Measurements from ENCODE around the gene FARP1. TPM values are rescaled to one million over a fixed set of nuclear protein-coding genes. Genes with fewer than 3 reads are reported as not detected.
"Not testable (repeated sequence)": the region's sequence is repeated elsewhere in the genome, so short reads cannot be mapped to it uniquely, and the experiment has no call there.

Gene FARP1
- total RNA-seq, 3 donors from 2014 or later, result 0.45 to 0.86 (median 0.63) TPM

DNA sequence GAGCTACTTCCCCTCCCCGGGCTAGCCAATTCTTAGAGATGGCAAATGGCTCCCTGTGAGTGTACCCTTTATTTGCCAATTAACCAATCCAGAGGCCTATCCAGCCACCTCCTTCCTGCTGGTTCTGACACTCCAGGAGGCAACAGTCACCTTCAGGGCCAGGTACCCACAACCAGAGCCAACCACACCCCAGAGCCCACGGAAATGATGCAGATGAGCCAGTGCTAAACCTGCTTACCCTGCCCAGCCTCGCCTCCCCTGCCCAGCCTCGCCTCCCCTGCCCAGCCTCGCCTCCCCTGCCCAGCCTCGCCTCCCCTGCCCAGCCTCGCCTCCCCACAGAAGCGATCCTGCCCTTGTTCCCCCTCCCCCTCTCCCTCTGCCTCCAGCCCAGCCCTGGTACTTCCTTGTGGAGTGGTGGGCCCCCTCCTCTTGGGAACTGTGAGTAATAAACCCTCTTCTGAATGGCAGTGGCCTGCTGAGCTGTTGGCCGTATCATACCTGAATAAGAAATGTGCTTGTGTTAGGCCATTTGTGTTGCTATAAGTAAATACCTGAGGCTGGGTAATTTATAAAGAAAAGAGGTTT, 207.9 kb downstream of the FARP1 start:
- no peaks in the 10 kb centered on the region for H3K9me3 Mint-ChIP-seq
- ATAC-seq, result no peak
- H3K36me3 Mint-ChIP-seq (ENCODE audit: insufficient read depth), result no peaks in the 10 kb centered on the region
- no peaks in the 10 kb centered on the region for H3K4me1 Mint-ChIP-seq (ENCODE audit: low read depth)
- H3K27me3 Mint-ChIP-seq (ENCODE audit: low read depth), result peaks cover 1% of the 10 kb centered on the region
- no peak for DNase-seq
- no peak overlapping the region for H3K4me3 Mint-ChIP-seq

DNA sequence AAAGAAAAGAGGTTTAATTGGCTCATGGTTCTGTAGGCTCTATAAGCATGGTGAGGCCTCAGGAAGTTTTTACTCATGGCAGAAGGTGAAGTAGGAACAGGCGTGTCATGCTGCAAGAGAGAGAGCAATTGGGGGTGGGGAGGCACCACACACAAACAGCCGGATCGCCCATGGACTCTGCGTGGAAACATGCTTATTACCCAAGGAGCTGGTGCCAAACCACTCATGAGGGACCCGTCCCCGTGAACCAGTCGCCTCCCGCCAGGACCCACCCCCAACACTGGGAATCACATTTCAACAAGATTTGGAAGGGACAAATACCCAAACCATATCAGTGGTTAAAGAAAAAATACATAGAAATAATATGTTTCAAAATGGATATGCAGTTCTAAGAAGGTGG, 208.7 kb downstream of the FARP1 start:
- Mint-ChIP-seq H3K4me1 (ENCODE audit: low read depth) (no peaks in the 10 kb centered on the region), H3K4me3 (no peak overlapping the region), H3K36me3 (ENCODE audit: insufficient read depth) (no peaks in the 10 kb centered on the region), H3K9me3 (no peaks in the 10 kb centered on the region), H3K27me3 (ENCODE audit: low read depth) (peaks cover 1% of the 10 kb centered on the region)
- DNase-seq, result no peak
- no peak for ATAC-seq

DNA sequence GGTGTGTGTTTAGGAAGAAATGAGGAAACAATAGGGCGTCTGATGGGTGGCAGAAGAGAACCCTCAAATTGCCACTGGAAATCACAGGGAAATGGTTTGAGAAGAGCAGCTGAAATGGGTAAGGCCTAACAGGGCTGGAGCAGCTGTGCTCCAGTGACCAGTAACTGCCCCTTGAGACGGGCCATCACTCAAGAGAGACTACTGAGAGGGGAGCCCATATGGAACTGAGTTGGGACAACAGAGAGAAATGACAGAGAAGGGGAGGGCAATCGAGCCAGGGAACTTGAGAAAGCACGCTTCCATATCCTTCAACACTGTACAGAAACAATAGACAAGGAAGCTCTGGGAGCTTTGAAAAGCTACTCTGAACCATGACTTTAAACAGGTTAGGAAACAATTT, 209.3 kb downstream of the FARP1 start:
- DNase-seq, result no peak
- ATAC-seq, result no peak
- no peak overlapping the region for H3K4me3 Mint-ChIP-seq
- no peaks in the 10 kb centered on the region for H3K36me3 Mint-ChIP-seq (ENCODE audit: insufficient read depth)
- peaks cover 1% of the 10 kb centered on the region for H3K27me3 Mint-ChIP-seq (ENCODE audit: low read depth)
- H3K4me1 Mint-ChIP-seq (ENCODE audit: low read depth), result no peaks in the 10 kb centered on the region
- H3K9me3 Mint-ChIP-seq, result peaks cover 3% of the 10 kb centered on the region

DNA sequence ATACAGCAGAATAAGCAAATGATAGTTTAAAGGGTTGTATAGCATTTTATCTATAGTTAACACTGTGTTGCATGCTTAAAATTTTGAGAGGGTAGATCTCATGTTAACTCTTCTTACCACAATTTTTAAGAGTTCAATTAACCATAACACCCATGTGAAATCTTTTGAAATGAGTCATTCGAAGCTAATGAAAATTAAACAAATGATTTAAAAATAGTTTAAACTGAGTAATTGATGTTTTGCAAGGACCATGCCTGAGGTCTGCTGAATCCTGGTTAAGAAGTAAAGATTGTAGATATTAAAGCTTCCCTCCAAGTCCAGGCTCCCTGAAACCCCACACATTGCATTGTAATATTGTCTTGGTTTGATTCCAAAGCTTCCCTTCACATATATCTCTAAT, 210.9 kb downstream of the FARP1 start:
- no peak for DNase-seq
- Mint-ChIP-seq H3K4me1 (ENCODE audit: low read depth) (no peaks in the 10 kb centered on the region), H3K36me3 (ENCODE audit: insufficient read depth) (no peaks in the 10 kb centered on the region), H3K4me3 (no peak overlapping the region), H3K27me3 (ENCODE audit: low read depth) (peaks cover 1% of the 10 kb centered on the region), H3K9me3 (peaks cover 4% of the 10 kb centered on the region)
- ATAC-seq, result no peak

DNA sequence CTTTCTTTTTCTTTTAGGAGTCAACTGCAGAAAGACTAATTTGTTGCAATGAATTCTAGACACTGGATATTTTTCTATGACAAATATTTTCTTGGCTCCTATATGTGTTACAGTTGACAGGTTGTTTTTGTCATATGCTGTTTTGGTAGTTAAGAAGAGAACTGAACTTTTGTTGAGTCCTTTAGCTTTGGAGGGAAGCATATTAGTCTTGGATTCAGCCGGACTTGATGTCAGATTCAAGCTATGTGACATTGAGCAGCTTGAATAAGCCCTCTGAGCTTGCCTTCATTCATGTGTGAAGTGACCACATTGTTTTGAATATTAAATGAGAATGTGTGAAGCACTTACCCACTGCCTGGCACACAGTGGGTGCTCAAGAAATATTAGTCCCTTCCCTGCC, 216.0 kb downstream of the FARP1 start:
- Mint-ChIP-seq H3K4me3 (no peak overlapping the region), H3K9me3 (peaks cover 4% of the 10 kb centered on the region), H3K36me3 (ENCODE audit: insufficient read depth) (no peaks in the 10 kb centered on the region), H3K27me3 (ENCODE audit: low read depth) (peaks cover 5% of the 10 kb centered on the region), H3K4me1 (ENCODE audit: low read depth) (no peaks in the 10 kb centered on the region)
- ATAC-seq (no peak), DNase-seq (no peak)

DNA sequence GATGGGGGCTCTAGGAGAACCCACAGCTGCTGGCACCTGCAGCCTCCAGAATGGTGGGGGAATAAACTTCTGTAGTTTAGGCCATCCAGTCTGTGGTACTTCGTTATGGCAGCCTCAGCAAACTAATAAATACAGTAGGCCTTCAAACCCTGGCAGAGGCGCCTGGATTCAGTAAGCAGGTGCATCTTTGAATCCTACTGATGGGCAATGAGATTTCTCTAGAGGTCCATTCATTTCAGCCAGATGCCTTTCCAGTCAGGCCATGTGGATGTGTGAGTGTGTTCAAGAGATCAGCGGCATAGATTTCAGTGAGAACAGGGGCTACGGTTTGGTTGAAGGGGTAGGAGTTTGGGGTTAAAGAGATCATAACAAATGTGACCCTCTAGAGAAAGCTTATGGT, 217.7 kb downstream of the FARP1 start:
- peaks cover 4% of the 10 kb centered on the region for H3K9me3 Mint-ChIP-seq
- ATAC-seq (no peak), DNase-seq (no peak)
- H3K27me3 Mint-ChIP-seq (ENCODE audit: low read depth), result peaks cover 5% of the 10 kb centered on the region
- no peak overlapping the region for H3K4me3 Mint-ChIP-seq
- H3K4me1 Mint-ChIP-seq (ENCODE audit: low read depth), result no peaks in the 10 kb centered on the region
- H3K36me3 Mint-ChIP-seq (ENCODE audit: insufficient read depth), result no peaks in the 10 kb centered on the region

DNA sequence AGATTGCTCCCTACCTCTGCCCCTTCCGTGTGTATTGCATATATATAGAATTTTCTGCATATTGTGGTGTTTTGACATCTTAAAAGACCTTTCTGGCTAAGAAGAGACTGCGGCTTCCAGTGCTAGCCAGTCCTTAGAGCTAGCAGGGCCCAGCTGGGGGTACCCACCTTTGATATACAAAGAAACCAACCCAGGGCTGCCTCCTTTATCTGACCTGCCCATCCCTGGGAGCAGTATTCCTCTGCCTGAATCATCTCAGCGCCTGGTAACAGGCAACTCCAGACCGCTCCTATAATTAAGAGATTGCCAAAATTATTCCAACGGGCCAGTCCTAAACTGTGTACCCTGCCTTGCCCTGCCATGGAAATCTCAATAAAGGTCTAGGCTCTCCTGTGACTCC, 220.4 kb downstream of the FARP1 start:
- Mint-ChIP-seq H3K36me3 (ENCODE audit: insufficient read depth) (no peaks in the 10 kb centered on the region), H3K4me1 (ENCODE audit: low read depth) (no peaks in the 10 kb centered on the region), H3K9me3 (no peaks in the 10 kb centered on the region), H3K4me3 (no peak overlapping the region), H3K27me3 (ENCODE audit: low read depth) (peaks cover 5% of the 10 kb centered on the region)
- DNase-seq (no peak), ATAC-seq (no peak)

DNA sequence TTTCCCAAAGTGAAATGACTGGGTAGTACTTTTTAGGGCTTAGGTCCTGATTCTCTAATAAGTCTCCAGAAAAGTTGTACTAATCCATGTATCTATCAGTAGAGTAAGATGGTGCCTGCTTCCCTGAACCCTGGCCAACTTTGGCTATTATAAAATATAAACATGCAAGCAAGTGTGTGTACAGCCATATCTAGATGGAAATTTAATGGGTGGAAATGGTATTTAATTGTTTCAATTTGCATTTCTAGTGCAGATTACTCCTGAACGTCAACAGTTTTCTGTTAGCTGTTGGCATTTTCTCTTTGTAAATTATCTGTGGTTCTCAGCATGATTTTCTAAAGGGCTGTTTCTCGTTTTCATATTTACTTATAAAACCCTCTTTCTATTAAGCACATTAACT, 221.3 kb downstream of the FARP1 start:
- DNase-seq (no peak), ATAC-seq (no peak)
- H3K27me3 Mint-ChIP-seq (ENCODE audit: low read depth), result peaks cover 5% of the 10 kb centered on the region
- no peaks in the 10 kb centered on the region for H3K9me3 Mint-ChIP-seq
- H3K4me3 Mint-ChIP-seq, result no peak overlapping the region
- H3K4me1 Mint-ChIP-seq (ENCODE audit: low read depth), result no peaks in the 10 kb centered on the region
- H3K36me3 Mint-ChIP-seq (ENCODE audit: insufficient read depth), result no peaks in the 10 kb centered on the region

DNA sequence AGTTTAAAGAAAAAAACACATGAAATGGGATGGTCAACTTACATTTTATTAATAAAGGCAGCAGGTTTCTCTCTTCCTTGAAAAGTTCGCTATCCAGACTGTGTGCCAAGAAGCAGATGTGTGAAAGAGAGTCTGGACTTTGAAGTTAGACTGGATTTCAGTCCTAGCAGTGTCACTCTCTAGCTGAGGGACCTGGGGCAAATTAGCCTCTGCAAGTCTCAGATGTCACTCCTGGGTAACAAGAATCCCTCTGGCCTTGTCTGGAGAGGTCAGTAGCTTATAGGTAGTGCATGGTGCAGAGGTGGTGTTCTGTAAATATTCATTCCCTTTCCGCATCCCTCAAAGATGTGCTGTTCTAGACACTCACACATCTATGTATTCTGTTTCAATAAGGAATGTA, 221.8 kb downstream of the FARP1 start:
- Mint-ChIP-seq H3K27me3 (ENCODE audit: low read depth) (peaks cover 7% of the 10 kb centered on the region), H3K9me3 (no peaks in the 10 kb centered on the region), H3K36me3 (ENCODE audit: insufficient read depth) (no peaks in the 10 kb centered on the region), H3K4me1 (ENCODE audit: low read depth) (no peaks in the 10 kb centered on the region), H3K4me3 (no peak overlapping the region)
- ATAC-seq, result no peak
- DNase-seq, result no peak

DNA sequence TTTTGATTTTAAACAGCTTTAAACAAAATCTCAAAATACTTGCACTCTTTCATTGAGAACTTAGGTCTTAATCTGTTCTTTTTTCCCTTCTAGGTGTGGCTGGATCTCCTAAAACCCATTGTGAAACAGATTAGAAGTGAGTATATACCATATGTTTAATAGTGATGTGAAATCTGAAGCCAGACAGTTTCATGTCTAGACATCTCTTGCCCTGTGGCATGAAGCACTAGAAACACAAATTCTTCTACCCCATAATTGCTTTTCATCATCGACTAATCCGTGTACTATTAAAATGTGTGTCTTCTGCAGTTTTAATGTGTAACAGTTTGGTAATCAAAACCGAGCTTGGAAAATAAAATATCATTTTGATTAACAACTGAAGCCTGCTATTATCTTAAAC, 222.4 kb downstream of the FARP1 start:
- ATAC-seq (no peak), DNase-seq (no peak)
- no peaks in the 10 kb centered on the region for H3K4me1 Mint-ChIP-seq (ENCODE audit: low read depth)
- no peaks in the 10 kb centered on the region for H3K36me3 Mint-ChIP-seq (ENCODE audit: insufficient read depth)
- no peak overlapping the region for H3K4me3 Mint-ChIP-seq
- no peaks in the 10 kb centered on the region for H3K9me3 Mint-ChIP-seq
- H3K27me3 Mint-ChIP-seq (ENCODE audit: low read depth), result peaks cover 13% of the 10 kb centered on the region

DNA sequence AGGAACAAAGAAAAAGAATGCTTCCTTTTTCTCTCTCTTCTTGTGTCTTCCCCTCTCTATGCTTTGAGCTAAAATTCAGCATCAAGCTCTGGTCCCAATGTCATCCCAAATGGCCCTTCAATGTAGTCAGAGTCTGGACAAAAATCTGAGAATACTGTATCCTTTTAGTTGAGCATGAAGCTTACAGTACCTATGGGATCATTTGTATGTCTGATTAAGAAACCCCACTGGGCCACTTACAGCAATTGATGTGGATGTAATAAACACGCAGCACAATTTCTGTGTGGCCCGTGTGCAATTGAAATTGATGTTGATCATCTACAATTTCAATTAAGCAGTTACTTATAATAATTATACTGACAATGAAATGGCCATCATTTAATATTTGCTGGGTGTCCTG, 223.1 kb downstream of the FARP1 start:
- ATAC-seq (no peak), DNase-seq (no peak)
- Mint-ChIP-seq H3K9me3 (no peaks in the 10 kb centered on the region), H3K27me3 (ENCODE audit: low read depth) (peaks cover 12% of the 10 kb centered on the region), H3K4me1 (ENCODE audit: low read depth) (no peaks in the 10 kb centered on the region), H3K36me3 (ENCODE audit: insufficient read depth) (no peaks in the 10 kb centered on the region), H3K4me3 (no peak overlapping the region)

DNA sequence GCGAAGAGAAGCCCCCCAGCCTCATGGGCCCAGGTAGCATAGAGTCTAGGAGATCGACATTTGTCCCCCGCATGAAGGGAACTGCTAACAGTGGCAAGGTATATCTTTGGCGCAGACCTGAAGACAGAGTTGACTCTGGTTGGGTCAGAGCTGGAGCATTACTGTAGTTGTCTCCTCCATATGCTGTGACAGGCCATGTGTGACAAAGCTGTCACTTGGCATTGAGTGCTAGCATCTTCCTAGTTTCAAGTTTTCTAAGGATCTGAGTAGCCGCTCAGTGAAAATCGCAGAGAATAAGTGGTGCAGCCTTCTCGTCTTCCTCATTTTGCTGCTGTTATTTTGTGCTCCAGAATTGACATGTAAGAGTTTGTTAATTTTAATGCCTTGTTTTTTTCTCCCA, 223.5 kb downstream of the FARP1 start:
- Mint-ChIP-seq H3K27me3 (ENCODE audit: low read depth) (peaks cover 14% of the 10 kb centered on the region), H3K4me1 (ENCODE audit: low read depth) (no peaks in the 10 kb centered on the region)
- ATAC-seq, result no peak

DNA sequence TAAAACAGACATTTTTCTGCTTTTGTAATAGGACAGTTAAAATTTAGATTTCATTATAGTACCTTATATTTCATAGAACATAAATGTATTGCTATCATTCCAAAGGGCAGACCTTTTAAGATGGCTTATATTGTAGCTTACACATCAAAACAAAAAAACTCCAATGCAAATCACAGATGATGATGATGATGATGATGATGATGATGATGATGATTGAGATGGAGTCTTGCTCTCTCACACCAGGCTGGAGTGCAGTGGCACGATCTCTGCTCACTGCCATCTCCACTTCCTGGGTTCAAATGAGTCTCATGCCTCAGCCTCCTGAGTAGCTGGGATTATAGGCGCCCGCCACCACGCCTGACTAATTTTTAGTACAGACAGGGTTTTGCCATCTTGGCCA, 224.1 kb downstream of the FARP1 start:
- Mint-ChIP-seq H3K36me3 (ENCODE audit: insufficient read depth) (no peaks in the 10 kb centered on the region), H3K4me1 (ENCODE audit: low read depth) (no peaks in the 10 kb centered on the region), H3K27me3 (ENCODE audit: low read depth) (peaks cover 17% of the 10 kb centered on the region), H3K4me3 (no peak overlapping the region), H3K9me3 (no peaks in the 10 kb centered on the region)
- ATAC-seq (no peak), DNase-seq (no peak)

More for the DNA sequence above, 223.5 kb downstream of the FARP1 start:
- Mint-ChIP-seq H3K36me3 (ENCODE audit: insufficient read depth) (no peaks in the 10 kb centered on the region), H3K9me3 (no peaks in the 10 kb centered on the region), H3K4me3 (no peak overlapping the region)
- DNase-seq, result no peak

DNA sequence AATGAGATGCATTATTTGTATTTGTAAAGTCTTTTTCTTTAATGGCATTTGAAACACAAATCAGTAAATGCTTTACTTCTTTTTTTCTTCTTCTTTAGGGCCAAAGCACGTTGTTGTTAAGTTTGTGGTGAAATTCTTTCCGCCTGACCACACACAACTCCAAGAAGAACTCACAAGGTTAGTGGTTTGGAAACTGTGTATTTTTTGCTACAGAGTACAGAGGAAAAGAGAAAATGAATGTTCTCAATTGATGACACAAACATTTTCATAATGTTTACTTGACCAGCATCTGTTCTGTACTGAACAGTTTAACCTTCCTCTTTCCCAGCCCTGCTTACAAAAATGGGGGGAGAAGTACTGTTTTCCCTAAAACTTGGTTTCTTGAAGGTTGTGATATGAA, 225.1 kb downstream of the FARP1 start:
- ATAC-seq (no peak), DNase-seq (no peak)
- H3K4me1 Mint-ChIP-seq (ENCODE audit: low read depth), result no peaks in the 10 kb centered on the region
- H3K9me3 Mint-ChIP-seq, result no peaks in the 10 kb centered on the region
- peaks cover 14% of the 10 kb centered on the region for H3K27me3 Mint-ChIP-seq (ENCODE audit: low read depth)
- no peaks in the 10 kb centered on the region for H3K36me3 Mint-ChIP-seq (ENCODE audit: insufficient read depth)
- no peak overlapping the region for H3K4me3 Mint-ChIP-seq

DNA sequence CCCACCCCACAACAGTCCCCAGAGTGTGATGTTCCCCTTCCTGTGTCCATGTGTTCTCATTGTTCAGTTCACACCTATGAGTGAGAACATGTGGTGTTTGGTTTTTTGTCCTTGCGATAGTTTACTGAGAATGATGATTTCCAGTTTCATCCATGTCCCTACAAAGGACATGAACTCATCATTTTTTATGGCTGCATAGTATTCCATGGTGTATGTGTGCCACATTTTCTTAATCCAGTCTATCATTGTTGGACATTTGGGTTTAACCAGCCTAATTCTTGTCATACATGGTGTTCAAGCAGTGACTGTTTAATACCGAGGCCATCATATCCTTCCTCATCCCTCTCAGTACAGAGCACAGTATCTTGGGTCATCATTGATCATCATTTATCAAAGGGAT, 226.6 kb downstream of the FARP1 start:
- H3K4me3 Mint-ChIP-seq; H3K36me3 Mint-ChIP-seq (ENCODE audit: insufficient read depth); H3K9me3 Mint-ChIP-seq; ATAC-seq; DNase-seq; H3K4me1 Mint-ChIP-seq (ENCODE audit: low read depth): not testable (repeated sequence)
- H3K27me3 Mint-ChIP-seq (ENCODE audit: low read depth), result peaks cover 14% of the 10 kb centered on the region

DNA sequence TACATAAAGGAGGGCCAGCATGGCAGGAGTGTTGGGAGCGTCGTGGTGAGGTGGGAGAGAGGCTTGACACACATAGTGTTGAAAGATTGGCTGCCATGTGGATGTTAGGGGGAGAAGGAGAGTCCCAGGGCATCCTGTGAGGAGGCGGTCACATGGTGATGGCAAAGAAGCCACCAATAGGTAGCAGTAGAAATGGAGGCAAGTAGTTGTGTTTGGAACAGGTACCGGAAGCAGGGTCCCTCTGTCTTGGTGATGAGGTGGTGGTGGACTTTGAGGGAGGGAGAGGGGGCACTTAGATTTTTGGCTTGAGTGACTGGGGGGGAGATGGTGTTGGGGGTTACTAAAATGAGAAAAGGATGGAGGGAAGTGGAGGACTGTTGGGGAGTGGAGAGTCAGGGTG, 227.4 kb downstream of the FARP1 start:
- H3K4me3 Mint-ChIP-seq, result no peak overlapping the region
- no peak for ATAC-seq
- H3K36me3 Mint-ChIP-seq (ENCODE audit: insufficient read depth), result no peaks in the 10 kb centered on the region
- H3K9me3 Mint-ChIP-seq, result peaks cover 6% of the 10 kb centered on the region
- DNase-seq, result no peak
- no peaks in the 10 kb centered on the region for H3K4me1 Mint-ChIP-seq (ENCODE audit: low read depth)
- H3K27me3 Mint-ChIP-seq (ENCODE audit: low read depth), result peaks cover 14% of the 10 kb centered on the region

Measured in activated T-cell treated with anti-CD3 and anti-CD28 coated beads, Interleukin-2, amount 50 U/mL, for 4 hours (primary cell).